Astrocyte (in vitro differentiated cells and primary cell): ENCODE measurements around the gene TLL1. TPM values are rescaled to one million over a fixed set of nuclear protein-coding genes. Genes with fewer than 3 reads are reported as not detected.

Experiments
- DNase-seq: peaks from one replicate; pipeline ENCODE4 v3.0.0-alpha.2; 2010; ENCODE audit warnings: low read depth
- FAIRE-seq: peaks from 2 replicates; lab custom pipeline; 2011; peaks lifted over from hg19 to GRCh38; lab: Jason Lieb, UNC
- H2AFZ ChIP-seq: 2 replicates; pipeline ENCODE4 v1.6.0; 2012; ENCODE audit warnings: low read depth, low read length, inconsistent platforms
- H3K27ac ChIP-seq: 2 replicates; pipeline ENCODE4 v1.5.1; 2011; ENCODE audit warnings: low read depth, low read length, inconsistent platforms
- H3K27me3 ChIP-seq: 2 replicates; pipeline ENCODE4 v1.6.0; 2011; ENCODE audit warnings: low read length, inconsistent platforms; ENCODE audit not compliant: insufficient read depth
- H3K36me3 ChIP-seq: 2 replicates; pipeline ENCODE4 v1.5.1; 2011; ENCODE audit warnings: low read length, inconsistent platforms; ENCODE audit not compliant: insufficient read depth
- H3K4me1 ChIP-seq: 2 replicates; pipeline ENCODE4 v1.5.1; 2011; ENCODE audit warnings: low read length, inconsistent platforms; ENCODE audit not compliant: insufficient read depth
- H3K4me2 ChIP-seq: 2 replicates; pipeline ENCODE4 v1.6.0; 2012; ENCODE audit warnings: low read length, inconsistent platforms
- H3K4me3 ChIP-seq: 2 replicates; pipeline ENCODE4 v1.5.1; 2011; ENCODE audit warnings: low read depth, mild to moderate bottlenecking, low read length, inconsistent platforms; ENCODE audit not compliant: insufficient read depth
- H3K79me2 ChIP-seq: 2 replicates; pipeline ENCODE4 v1.6.0; 2012; ENCODE audit warnings: mild to moderate bottlenecking, low read length, inconsistent platforms; ENCODE audit not compliant: insufficient read depth
- H3K9ac ChIP-seq: 2 replicates; pipeline ENCODE4 v1.6.0; 2012; ENCODE audit warnings: mild to moderate bottlenecking, low read length, inconsistent platforms
- H3K9me3 ChIP-seq: 2 replicates; pipeline ENCODE4 v1.5.1; 2012; ENCODE audit warnings: low read depth, mild to moderate bottlenecking, low read length, inconsistent platforms; ENCODE audit not compliant: insufficient read depth
- H4K20me1 ChIP-seq: 2 replicates; pipeline ENCODE4 v1.6.0; 2012; ENCODE audit warnings: low read length, inconsistent platforms; ENCODE audit not compliant: insufficient read depth
- H3K27ac Mint-ChIP-seq: one replicate; pipeline ENCODE4 v1.8.0; 2021; ENCODE audit warnings: mild to moderate bottlenecking, mixed read lengths; ENCODE audit not compliant: unreplicated experiment
- H3K27me3 Mint-ChIP-seq: one replicate; pipeline ENCODE4 v1.8.0; 2021; ENCODE audit warnings: low read depth, mixed read lengths; ENCODE audit not compliant: unreplicated experiment
- H3K36me3 Mint-ChIP-seq: one replicate; pipeline ENCODE4 v1.8.0; 2021; ENCODE audit warnings: low read depth, mixed read lengths; ENCODE audit not compliant: unreplicated experiment
- H3K4me1 Mint-ChIP-seq: one replicate; pipeline ENCODE4 v1.8.0; 2021; ENCODE audit warnings: low read depth, mixed read lengths; ENCODE audit not compliant: unreplicated experiment
- H3K4me3 Mint-ChIP-seq: one replicate; pipeline ENCODE4 v1.8.0; 2021; ENCODE audit warnings: mild to moderate bottlenecking, moderate library complexity, mixed read lengths; ENCODE audit not compliant: unreplicated experiment
- H3K9me3 Mint-ChIP-seq: one replicate; pipeline ENCODE4 v1.8.0; 2021; ENCODE audit warnings: mild to moderate bottlenecking, mixed read lengths; ENCODE audit not compliant: unreplicated experiment
- CTCF ChIP-seq: IDR thresholded peaks from 2 replicates; pipeline ENCODE4 v1.5.1; 2011; ENCODE audit warnings: low read depth, mild to moderate bottlenecking, inconsistent platforms, low read length, moderate library complexity; ENCODE audit not compliant: insufficient read depth
- EZH2 ChIP-seq: IDR thresholded peaks from 2 replicates; pipeline ENCODE4 v1.6.1; 2012; ENCODE audit warnings: mild to moderate bottlenecking, low read length, inconsistent platforms; ENCODE audit not compliant: insufficient read depth
- total RNA-seq: library from RNA; stranded (reverse); gene quantifications from 2 replicates; pipeline ENCODE4 v1.2.1, GENCODE V29; 2021

TLL1 gene
- total RNA-seq, 1 donor from 2014 or later, result 2.7 TPM

GRCh38 chr4:165867961-165868360 is 5.1 kb upstream of the TLL1 start:
- peaks cover 24% of the 10 kb centered on the region for H3K27me3 Mint-ChIP-seq
- no peaks in the 10 kb centered on the region for H3K36me3 ChIP-seq
- no peaks in the 10 kb centered on the region for H3K36me3 Mint-ChIP-seq
- TF ChIP-seq CTCF, result no peak
- H3K4me2 ChIP-seq, result no peak overlapping the region
- H3K4me1 ChIP-seq, result peaks cover 7% of the 10 kb centered on the region
- H2AFZ ChIP-seq, result no peak overlapping the region
- DNase-seq (no peak), FAIRE-seq (no peak)
- H3K9ac ChIP-seq, result no peak overlapping the region
- H4K20me1 ChIP-seq, result no peaks in the 10 kb centered on the region
- H3K9me3 Mint-ChIP-seq, result no peaks in the 10 kb centered on the region
- no peak overlapping the region for H3K4me3 Mint-ChIP-seq
- H3K4me1 Mint-ChIP-seq, result peaks cover 4% of the 10 kb centered on the region
- H3K9me3 ChIP-seq, result no peaks in the 10 kb centered on the region
- no peaks in the 10 kb centered on the region for H3K79me2 ChIP-seq
- no peak overlapping the region for H3K27ac Mint-ChIP-seq
- no peak overlapping the region for H3K27ac ChIP-seq
- H3K4me3 ChIP-seq, result no peak overlapping the region
- peaks cover 13% of the 10 kb centered on the region for H3K27me3 ChIP-seq

GRCh38 chr4:165873298-165874071 is 448 bp downstream of the TLL1 start:
- H3K79me2 ChIP-seq, result no peaks in the 10 kb centered on the region
- H3K4me1 ChIP-seq, result peaks cover 24% of the 10 kb centered on the region
- Mint-ChIP-seq H3K4me1 (peaks cover 4% of the 10 kb centered on the region), H3K27ac (no peak overlapping the region), H3K27me3 (peaks cover 53% of the 10 kb centered on the region), H3K4me3 (peak overlapping the region; percentile 84), H3K36me3 (no peaks in the 10 kb centered on the region), H3K9me3 (no peaks in the 10 kb centered on the region)
- no peaks in the 10 kb centered on the region for H3K9me3 ChIP-seq
- peak overlapping the region; percentile 78 for H2AFZ ChIP-seq
- peak overlapping the region; percentile 64 for H3K4me3 ChIP-seq
- no peaks in the 10 kb centered on the region for H3K36me3 ChIP-seq
- H3K27me3 ChIP-seq, result peaks cover 27% of the 10 kb centered on the region
- peak; percentile 13 for DNase-seq
- no peaks in the 10 kb centered on the region for H4K20me1 ChIP-seq
- no peak for TF ChIP-seq CTCF
- no peak for TF ChIP-seq EZH2
- peak overlapping the region; percentile 52 for H3K9ac ChIP-seq
- no peak for FAIRE-seq
- H3K4me2 ChIP-seq, result peak overlapping the region; percentile 97
- no peak overlapping the region for H3K27ac ChIP-seq
